ENCODE data around the gene MYRIP.
"Not testable (repeated sequence)": the region's sequence is repeated elsewhere in the genome, so short reads cannot be mapped to it uniquely, and the experiment has no call there.

Gene MYRIP

DNA sequence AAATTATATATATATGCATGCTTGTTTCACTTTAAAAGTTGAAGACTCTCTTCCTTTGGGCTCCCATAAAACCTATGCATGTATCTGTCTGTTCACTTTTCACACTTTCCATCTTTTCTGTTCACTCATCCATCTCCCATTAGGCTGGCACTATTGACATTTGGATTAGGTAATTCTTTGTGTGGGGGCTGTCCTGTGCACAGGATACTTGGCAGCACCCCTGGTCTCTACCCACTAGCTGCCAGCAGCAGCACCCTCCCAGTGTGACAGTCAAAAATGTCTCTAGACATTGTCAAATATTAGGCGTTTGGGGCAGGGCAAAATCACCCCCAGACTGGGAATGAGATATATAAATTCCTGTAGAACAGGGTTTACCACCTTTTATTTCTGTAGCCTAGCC lies 427.8 kb downstream of the MYRIP start:
- DNase-seq (ENCODE audit: low read depth in 2 of 2), result no peak

GRCh38 chr3:40237889-40238571 lies 428.6 kb downstream of the MYRIP start:
- DNase-seq (ENCODE audit: low read depth in 2 of 2), result no peak

GRCh38 chr3:40240921-40241320 lies 431.5 kb downstream of the MYRIP start:
- DNase-seq (ENCODE audit: low read depth in 2 of 2), result no peak

DNA sequence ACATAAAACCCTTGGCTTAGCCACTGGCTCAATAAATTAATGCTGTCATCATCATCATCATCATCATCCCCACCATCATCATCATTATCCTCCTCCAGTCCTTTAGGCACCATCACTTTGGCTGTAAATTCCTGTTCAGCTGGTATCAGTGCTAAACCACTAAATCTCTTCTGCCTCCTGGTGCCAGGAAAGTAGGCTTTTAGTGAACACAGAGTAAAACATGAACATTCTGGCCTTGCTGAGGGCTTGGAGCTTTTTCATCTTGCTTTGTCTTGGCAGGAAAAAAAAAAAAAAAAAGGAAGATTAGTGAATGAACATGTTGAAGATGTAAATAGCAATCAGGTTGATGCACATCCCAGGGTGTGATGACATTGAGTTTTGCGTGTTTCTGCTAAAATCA lies 432.8 kb downstream of the MYRIP start:
- DNase-seq (ENCODE audit: low read depth in 2 of 2), result no peak

DNA sequence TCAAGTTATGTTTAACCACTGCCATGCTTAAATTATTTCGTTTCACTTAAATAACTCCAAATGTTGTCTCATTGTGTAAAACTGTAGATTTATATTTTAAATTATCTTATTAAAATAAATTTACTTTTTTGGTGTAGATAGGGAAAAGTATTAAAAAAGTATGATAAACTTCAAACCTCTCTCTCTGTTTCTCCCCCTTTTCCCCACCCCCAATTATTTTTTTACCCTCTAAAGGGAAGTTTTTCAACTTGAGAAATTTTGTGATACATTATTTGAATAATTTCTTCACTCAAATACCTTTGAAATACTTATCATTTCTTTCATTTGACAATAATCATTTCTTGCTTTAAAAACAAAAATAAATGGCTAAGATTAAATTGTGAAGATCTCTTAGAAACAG lies 433.2 kb downstream of the MYRIP start:
- no peak for DNase-seq (ENCODE audit: low read depth in 2 of 2)

GRCh38 chr3:40243056-40243455 lies 433.6 kb downstream of the MYRIP start:
- DNase-seq (ENCODE audit: low read depth in 2 of 2), result no peak

- no peak for DNase-seq (ENCODE audit: low read depth in 2 of 2)
These were observed 438.5 kb downstream of the MYRIP start for GRCh38 chr3:40247714-40248454.

DNA sequence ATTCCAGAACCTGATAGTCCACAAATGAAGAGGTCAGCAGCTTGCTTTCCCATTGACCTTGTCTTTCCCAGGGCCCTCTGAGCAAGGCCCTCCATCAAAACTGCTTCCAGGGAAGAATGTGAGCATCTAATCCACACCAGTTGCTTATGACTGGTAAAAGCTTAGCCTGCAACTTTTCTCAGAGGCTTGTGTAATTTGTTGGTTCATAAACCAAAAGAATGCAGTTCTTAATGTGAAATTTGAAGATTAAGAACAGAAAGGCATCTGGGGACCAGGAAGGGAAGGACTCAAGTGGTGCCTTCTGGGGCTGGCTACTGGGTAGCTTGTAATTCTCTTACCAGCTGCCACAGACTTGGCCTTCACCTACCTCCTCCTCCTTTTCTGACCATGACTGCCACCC lies 439.2 kb downstream of the MYRIP start:
- DNase-seq (ENCODE audit: low read depth in 2 of 2), result no peak

DNA sequence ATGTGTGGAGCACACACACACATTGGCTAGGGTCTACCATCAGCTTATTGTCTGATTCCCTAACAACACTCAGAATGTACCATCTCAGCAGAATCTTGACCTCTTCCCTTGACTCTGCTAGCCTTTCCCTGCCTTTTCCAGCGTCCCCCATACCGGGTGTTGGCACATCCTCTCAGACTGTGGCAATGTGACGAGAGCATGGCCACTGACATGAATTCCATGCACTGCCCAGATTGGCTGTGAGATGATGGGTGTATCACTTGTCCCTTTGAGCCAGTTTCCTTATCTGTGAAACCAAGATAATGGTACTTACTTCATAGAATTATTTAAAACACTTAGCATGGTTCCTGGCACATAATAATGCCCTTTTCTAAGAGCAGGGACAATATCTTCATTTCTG lies 439.8 kb downstream of the MYRIP start:
- no peak for DNase-seq (ENCODE audit: low read depth in 2 of 2)

DNA sequence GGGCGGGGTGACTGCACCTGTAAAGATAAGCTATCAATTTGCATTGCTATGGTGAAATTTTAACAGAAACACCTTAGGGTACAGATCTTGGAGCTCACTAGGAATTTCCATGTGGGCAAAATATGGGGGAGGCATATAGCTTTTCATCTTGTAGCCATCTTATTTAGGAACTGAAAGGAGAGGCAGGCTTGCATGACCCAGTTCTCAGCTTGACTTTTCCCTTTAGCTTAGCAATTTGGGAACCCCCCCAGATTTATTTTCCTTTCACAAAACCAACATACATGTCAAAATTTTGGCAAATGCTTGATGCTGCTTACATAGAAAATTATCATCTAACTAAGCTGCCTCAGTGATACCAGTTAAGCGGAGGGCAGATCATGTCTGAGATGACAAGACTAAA lies 445.1 kb downstream of the MYRIP start:
- no peak for DNase-seq (ENCODE audit: low read depth in 2 of 2)

DNA sequence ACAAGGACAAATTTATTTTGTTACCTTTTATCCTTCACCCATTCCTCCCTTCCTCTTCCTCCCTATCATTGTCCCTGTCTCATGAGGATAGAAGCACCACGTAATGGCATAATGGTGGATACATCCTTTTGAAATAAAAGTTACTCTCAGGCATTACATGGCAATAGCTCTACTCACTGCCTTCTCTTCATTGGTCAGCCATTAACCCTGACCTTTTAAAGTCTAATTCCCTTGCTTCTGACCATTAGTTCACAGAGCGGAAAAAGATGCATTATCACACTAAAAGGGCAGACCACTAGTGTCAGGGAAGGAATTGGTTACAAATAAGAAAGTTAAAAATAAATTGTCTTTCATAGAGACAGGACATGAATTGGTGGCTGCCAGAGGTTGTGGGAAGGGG lies 445.5 kb downstream of the MYRIP start:
- no peak for DNase-seq (ENCODE audit: low read depth in 2 of 2)

DNA sequence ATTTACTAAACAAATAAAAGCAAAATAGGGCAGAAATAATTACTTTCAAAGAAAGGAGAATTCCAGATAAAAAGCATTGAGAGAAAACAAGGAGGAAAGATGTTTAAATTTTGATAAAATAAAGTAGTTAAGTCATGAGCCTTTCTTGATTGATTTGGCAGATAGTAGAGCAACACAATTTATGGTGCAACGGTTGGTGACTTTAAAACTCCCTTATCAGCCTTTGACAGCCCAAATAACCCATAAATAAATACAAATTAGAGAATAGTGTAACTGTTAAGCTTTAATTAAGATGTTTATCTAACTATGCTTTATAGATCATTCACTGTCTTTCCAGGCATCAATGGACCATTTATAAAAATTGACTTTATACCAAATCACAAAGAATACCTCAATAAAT lies 446.1 kb downstream of the MYRIP start:
- no peak for DNase-seq (ENCODE audit: low read depth in 2 of 2)

DNA sequence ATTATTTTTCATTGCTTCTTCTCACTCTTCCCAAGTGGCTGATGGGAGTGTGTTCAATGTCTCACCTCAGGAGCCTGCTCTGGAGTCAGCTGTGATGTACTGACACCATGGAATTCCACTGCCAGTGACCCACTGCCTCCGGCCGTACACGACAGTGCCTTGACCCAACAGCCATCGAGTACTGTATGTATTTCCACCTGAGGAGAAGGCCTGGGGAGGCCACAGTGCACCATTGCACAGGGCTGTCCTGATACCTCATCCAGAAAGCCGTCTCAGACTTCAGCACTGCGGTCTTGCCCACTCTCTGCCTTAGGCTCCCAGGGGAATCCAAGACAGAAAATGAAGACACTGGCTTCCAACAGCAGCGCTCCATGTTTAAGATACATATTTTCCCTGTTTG lies 448.7 kb downstream of the MYRIP start:
- no peak for DNase-seq (ENCODE audit: low read depth in 2 of 2)

DNA sequence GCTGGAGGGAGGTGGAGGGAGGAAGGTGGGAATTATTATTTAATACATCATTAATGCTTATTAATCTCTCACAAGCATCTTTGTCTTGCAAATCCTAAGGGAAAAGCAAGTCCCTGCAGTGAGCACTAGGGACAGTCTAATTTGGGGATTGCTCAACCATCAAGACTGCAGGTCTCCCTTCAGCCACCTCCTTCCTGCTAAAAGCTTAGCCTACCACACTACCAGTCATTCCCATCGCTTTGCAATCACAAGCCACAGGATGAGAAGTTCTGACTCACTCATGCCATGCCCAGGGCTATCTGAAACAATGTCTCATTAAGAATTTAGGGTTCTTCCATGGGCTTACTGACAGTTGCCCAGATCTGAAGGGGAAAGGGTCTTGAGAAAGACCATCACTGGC lies 449.1 kb downstream of the MYRIP start:
- no peak for DNase-seq (ENCODE audit: low read depth in 2 of 2)

GRCh38 chr3:40262331-40262730 lies 452.9 kb downstream of the MYRIP start:
- DNase-seq (ENCODE audit: low read depth in 2 of 2), result no peak

DNA sequence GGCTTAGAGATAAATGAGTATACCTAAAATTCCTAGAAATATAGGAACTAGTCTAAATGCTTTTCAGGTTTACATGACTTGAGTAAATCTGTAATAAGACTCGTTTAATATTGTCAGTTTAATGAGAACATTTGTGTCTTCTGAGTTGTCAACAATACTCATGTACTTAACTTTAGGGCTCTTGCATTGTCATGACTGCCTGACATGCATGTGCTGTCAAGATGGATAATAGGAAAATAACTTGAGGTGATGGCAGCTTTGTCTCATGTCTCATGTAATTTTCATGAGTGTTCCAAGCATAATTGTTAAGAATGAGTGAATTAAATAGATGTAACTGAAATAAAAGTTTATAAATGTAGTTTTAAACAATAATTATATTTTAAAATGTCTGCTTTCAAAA lies 455.0 kb downstream of the MYRIP start:
- no peak for DNase-seq (ENCODE audit: low read depth in 2 of 2)

- DNase-seq (ENCODE audit: low read depth in 2 of 2), result no peak
These were observed 455.8 kb downstream of the MYRIP start for GRCh38 chr3:40265181-40265580.

DNA sequence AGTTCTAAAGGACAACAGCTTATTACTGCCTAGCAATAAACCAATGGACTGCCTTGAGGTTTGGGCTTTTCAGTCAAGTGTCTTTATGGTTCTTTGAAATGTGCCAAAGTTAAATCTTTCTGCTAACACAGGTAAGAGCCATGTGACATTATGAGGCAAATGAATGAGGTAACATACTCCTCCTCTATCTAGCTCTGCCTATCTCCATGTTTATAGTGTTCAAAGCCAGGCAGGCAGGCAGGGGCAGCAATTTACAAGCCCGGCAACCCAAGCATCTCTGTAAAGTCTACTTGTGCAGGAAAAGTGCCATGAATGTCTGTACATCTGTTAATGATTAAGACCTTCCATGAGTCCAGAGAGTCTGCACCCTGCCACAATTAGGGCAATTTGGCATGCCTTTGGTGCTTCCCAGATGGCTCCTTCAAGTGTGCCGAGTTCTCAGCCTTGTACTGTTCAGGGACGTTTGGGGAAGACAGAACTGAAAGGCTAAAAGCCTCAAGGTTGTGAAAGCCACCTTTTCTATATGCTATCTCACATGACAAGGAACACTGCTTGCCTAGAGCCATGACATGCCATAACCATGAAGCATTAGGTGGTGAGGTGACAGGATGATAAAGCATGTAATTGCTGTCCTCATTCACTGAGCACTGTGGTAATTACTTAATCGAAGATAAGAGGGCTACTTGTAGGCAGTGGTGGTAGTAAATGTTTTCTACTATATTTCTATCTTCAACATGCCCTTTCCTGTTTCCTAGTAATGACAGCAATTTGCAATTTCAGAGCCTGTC lies 458.7 kb downstream of the MYRIP start:
- no peak for DNase-seq (ENCODE audit: low read depth in 2 of 2)

DNA sequence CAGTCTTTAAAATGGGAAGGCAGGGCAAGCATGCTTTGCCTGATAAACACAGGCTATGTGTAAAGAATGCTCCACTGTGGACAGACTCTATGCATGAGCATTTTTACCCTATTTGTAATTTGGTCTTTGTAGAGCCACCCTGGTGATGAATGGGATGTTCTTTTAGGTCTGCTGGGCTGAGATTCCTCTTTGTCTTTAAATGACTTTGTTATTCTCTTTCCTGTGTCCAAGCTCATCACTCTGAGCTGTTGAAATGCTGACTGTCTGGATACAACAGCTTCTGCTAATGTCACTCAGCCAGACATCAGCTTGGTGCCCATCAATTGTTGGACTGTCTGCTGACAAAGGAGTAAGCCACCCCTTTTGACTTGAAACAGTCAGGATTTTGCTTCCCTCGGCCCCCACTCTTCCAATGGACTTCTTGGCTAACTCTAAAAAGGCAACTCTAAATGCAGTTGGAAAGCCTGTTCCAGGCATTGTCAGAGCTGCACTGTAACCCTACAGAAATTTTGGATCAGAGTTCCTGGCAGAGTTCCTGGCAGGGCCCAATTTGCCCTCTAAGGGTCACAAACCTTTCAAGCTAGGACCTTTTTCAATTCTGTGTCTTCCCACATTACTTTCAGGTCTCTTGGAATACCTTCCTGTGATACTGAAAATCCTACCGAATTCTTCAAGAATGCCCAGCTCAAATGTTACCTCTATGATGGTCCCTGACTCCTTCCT lies 459.6 kb downstream of the MYRIP start:
- DNase-seq (ENCODE audit: low read depth in 2 of 2), result no peak

GRCh38 chr3:40278791-40279190 lies 469.4 kb downstream of the MYRIP start:
- no peak for DNase-seq (ENCODE audit: low read depth in 2 of 2)

DNA sequence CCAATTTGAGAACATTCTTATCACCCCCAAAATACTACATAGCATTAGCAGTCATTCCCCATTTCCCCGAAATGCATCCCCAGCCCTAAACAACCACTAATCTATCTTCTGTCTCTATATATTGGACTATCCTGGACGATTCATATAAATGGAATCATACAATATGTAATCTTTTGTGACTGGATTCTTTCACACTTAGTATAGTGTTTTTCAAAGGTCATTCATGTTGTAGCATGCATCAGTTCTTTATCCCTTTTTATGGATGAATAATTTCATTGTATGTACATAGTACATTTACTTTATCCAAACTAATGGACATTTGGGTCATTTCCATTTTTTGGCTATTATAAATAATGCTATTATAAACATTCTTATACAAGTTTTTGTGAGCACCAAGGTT lies 472.6 kb downstream of the MYRIP start:
- no peak for DNase-seq (ENCODE audit: low read depth in 2 of 2)

DNA sequence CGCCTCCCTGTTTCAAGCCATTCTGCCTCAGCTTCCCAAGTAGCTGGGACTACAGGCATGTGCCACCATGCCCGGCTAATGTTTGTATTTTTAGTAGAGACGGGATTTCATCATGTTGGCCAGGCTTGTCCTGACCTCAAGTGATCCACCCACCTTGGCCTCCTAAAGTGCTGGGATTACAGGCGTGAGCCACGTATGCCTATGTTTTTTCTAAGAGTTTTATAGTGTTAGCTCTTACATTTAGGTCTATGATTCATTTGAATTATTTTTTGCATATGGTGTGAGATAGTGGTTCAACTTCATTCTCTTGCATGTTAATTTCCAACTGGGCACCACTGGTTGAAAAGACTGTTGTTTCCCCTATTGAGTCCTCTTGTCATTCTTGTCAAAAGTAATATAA lies 473.6 kb downstream of the MYRIP start:
- not testable (repeated sequence) for DNase-seq (ENCODE audit: low read depth in 2 of 2)
